GM18951 (cell line): Measurements from ENCODE around the gene TBC1D14.
"Not testable (repeated sequence)": the region's sequence is repeated elsewhere in the genome, so short reads cannot be mapped to it uniquely, and the experiment has no call there.

Source experiments
- POLR2A ChIP-seq: IDR thresholded peaks from 4 replicates; pipeline ENCODE4 v1.6.1; 2011; ENCODE audit warnings: mild to moderate bottlenecking; ENCODE audit not compliant: insufficient read length, insufficient read depth; ENCODE audit errors: extremely low read depth
- in situ Hi-C: fragments of 300-500 bp; cut with MboI; formaldehyde crosslinking; loops from one replicate; pipeline ENCODE4 v1.12.0; 2022; ENCODE audit warnings: low sequenced_read_pairs, mixed read lengths, inconsistent platforms; ENCODE audit not compliant: unreplicated experiment

Gene TBC1D14

DNA sequence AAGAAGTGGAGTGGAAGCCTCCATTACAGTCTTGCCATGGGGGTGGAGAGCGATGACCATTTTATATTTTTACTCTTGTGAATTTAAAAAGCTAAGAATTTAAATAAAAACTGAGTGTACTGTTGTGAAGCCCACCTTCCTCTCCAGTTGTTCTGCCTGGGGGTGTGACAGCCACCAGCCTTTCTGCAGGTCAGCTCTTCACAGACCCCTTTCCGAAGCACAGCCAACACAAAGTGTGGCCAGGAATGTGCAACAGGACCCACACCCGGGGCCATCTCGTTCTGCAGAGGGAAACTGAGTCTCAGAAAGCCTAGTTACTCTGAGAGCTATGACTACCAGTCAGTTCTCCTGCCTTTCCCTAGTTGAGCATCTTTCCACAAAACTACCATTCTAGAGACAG, 156.9 kb downstream of the TBC1D14 start:
- TF ChIP-seq POLR2A, result no peak
- in situ Hi-C loops, result loop anchor here (10.0 kb wide), 1 partner anchor 342 kb away; no protein-coding TSS in a partner anchor

DNA sequence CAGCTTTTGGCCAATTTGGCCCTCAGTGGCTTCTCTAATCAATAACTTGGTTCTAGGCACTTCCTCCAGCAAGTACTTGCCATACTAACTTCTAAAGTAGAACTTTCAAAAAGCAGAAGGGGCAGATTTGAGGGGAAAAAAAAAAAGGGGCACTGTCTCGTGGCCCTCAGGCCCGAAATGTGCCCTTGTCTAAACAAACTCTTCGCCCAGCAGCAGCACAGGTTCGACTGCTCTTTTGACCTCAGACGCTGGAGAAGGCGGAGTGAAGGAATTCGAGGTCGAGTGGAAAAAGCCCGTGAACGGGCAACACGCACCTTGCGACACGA, 157.5 kb downstream of the TBC1D14 start:
- TF ChIP-seq POLR2A, result no peak
- in situ Hi-C loops, result loop anchor here (10.0 kb wide), 1 partner anchor 342 kb away; no protein-coding TSS in a partner anchor

DNA sequence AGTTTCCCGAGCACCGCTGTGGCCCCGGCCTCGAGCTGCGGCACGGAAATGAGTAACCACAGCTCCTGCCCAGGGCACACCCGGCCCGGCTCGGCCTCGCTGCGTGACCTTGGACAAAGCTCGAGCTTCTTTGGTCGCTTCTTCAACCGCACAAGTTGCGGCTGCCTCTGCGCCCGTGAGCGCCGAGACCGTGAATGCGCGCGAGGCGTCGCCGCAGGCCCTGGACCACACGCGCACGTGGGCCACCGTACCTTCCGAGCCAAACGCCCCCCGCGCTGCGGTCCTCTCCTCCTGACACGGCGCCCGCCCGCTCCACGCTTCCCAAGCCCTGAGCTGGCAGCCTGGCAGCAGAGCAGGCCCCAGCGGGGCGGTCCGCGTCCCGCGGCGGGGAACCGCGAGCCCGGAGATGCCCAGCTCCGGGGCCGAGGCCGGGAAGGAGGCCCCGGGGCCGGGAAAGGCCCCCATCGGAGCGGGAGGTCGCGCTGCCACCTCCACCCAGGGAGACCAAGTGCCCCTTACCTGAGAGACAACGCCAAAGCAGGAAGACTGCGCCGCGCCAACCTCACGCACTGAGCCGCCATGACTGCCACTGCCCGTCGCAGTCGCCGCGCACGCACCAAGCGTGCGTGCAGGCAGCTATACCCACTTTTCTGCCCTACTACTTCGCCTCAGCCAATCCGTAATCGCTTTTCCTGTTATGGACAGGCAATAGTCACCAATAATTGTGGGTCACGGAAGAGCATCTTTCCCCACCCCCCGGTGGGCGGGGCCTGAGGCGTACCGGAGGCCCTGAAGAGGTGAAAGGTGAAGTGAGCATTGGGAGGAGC, 158.0 kb downstream of the TBC1D14 start, which contains the start of gene GRPEL1:
GRPEL1 (minus strand) TSS at position 613 of the 827 bp plus-strand sequence; CDS start at position 581, 32 bp downstream.
- peak; percentile 93 for TF ChIP-seq POLR2A
- in situ Hi-C loops, result loop anchor here (10.0 kb wide), 1 partner anchor 343 kb away; no protein-coding TSS in a partner anchor

DNA sequence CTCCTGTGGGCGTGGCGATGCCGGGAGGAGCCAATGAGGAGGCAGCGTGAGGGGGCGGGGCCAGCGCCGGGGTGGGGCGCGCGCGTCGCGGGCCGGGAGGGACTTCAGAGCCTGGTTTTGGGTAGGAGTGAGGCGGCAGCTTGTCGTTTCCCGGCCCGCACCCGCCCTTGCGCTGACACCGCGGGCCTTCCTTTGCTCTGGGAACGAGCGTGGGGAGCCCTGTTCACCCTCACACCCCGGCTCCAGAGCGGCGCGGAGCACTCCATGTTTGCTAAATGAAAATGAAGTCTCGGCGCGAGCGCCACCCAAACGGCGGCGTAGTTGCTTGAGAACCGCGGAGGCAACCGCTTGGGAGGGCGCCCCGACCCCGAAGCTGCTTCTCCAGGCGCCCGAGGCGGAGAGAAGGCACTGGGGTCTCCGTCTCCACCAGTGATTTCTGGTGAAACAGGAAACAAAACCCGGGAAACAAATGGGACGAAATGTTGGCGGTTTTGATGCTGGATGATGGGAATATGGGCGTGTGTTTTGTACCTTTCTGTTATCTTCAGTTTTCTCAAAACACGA, 158.7 kb downstream of the TBC1D14 start:
- in situ Hi-C loops, result loop anchor here (10.0 kb wide), 1 partner anchor 344 kb away; no protein-coding TSS in a partner anchor
- TF ChIP-seq POLR2A, result peak; percentile 86

DNA sequence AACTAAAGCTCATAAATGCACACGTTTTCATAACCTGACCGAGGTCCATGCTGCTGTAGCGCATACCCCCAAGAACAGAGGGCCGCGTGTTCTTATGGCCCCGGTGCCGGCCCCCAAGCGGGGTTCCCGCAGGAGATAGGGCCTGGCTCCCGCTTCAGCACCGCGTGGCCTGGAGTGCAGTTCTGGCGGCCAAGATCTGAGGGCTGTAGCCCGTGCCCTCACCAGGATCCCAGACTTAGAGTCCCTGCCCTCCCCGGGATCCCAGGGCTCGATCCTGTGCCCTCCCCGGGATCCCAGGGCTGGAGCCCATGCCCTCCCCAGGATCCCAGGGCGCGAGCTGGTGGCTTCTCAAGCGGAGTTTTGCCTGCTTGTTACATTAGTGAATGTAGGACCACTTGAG, 159.3 kb downstream of the TBC1D14 start:
- in situ Hi-C loops, result loop anchor here (10.0 kb wide), 1 partner anchor 344 kb away; no protein-coding TSS in a partner anchor
- no peak for TF ChIP-seq POLR2A

DNA sequence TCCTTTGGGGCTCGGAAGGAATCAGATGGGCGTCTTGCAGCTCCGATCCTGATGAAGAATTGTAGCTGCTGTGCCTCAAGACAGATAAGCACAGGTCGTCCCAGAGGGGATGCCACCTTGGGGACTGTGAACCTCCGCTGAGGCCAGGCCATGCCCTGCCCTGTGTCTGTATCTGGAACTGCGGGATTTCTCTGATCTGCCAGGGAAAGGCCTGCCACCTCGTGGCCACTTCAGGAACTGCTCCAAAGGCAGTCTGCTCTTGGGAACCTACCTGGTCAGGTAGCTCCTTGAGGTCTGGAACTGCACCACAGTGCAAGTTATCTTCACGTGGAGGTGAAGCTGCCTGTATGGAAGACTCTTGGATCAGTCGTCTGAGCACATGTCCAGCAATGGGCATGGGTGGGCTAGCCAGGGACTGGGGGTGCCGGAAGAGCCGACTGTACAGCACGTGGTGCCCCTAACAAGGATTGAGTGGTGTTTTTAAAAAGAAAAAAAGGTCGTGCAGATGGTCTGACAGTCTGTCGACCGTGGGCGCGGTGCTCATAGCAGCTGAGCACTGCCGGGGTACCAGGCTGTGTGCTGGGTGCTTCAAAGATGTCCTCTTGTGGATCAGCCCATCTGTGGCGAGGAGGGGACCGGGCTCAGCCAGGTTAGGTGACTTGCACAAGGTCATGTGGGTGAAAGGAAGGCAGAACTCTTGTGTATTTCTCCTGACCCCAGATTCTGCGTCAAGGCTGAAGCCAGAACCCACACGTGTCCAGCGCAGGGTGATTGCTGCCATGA, 161.3 kb downstream of the TBC1D14 start:
- no peak for TF ChIP-seq POLR2A
- in situ Hi-C loops, result no loop called here

DNA sequence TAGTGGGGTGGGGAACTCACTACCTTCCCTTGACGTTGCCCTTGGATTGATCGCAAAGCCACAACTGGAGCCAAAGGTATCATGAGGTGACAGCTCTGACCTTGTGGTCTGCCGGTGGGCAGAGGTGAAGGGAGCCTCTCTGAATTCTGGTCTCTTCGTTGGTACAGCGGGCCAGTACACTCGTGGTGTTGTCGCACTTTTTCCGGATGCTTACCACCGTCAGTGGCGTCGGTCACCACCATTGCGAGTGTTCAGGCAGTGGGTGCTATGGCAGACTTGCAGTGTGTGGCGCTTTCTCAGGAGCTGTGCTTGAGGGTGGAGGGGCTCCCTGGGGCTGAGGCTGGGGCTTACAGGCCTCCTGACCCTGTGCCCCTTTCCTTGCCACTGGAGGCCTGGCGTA, 163.4 kb downstream of the TBC1D14 start:
- in situ Hi-C loops, result no loop called here
- no peak for TF ChIP-seq POLR2A

DNA sequence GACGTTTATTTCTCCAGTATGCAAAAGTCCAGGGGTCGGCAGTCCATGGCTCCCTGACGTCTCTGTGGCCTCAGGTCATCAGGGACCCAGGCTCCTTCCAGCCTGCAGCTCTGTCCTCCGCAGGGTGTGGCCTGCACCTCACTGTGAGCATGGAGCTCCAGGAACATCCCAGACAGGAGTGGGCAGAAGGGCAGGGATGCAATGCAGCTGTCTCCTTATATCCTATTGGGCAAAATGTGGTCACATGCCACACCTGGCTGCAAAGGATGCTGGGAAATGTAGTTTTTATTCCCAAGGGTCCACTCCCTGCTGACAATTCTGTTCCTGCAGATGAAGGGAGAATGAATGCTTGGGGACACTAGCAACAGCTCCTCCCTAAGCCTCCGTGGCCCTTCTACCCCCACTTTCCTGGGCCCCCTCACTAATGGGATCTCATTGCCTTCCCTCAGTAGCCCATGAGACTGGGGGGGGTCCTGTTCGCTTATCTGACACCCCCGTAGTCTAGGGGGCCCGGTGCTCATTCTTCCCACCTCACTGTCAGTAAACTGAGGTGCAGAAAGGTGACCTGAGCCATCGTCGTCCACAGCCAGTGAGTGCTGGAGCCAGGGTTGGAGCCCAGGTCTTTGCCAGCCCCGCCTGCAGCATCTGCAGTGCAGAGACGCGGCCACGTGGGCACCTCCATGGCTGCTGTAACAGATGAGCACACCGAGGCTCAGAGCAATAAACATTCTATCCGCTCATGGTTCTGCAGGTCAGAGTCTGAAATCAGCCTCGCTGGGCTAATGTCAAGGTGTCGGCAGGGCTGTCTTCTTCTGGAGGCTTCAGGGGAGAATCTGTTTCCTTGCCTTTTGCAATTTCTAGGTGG, 164.1 kb downstream of the TBC1D14 start:
- in situ Hi-C loops, result no loop called here
- TF ChIP-seq POLR2A, result no peak

DNA sequence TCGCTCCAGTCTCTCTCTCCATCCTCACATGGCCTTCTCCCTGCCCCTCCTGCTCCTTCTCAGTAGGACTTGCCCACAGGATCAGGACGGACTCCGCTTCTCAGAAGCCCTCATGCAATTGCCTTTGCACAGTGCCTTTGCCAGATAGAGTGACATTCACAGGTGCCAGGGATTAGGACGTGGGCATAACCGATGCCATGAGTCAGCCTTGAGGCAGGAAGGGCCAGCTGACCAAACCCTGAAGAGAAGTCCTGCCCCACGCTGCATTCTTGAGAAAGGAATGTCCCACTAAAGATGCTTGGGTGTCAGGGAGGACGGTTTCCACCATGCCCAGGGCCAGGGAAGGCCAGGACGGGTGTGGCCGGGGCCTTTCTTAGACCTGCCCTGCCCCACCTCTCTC, 164.8 kb downstream of the TBC1D14 start:
- no peak for TF ChIP-seq POLR2A
- in situ Hi-C loops, result no loop called here

DNA sequence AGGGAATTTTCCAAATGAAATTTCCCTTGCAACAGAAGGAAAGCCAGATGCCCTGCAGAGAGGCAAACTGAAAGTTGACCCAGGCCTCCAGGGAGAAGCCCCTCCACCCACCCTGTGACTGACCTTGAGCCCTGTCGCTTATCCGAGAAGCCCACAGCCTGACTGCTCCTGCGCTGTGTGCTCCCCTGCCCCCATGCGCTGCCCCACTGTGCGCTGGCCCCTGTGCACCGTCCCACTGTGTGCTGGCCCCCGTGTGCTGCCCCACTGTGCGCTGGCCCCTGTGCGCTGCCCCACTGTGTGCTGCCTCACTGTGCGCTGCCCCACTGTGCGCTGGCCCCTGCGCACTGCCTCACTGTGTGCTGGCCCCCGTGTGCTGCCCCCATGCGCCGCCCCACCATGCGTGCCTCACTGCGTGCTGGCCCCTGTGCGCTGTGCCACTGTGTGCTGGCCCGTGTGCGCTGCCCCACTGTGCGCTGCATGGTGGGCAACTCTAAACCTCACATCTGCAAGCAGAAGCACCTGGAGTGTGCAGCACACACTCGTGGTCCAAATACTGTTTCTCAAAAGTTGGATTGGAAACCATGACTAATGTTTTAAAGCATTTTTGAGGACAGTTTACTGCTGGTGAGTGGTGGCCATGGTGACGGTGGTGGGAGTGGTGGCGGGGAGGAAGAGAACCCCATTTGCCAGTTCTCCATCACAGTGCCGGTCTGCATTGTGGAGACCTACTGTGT, 166.5 kb downstream of the TBC1D14 start:
- TF ChIP-seq POLR2A, result no peak
- in situ Hi-C loops, result no loop called here

DNA sequence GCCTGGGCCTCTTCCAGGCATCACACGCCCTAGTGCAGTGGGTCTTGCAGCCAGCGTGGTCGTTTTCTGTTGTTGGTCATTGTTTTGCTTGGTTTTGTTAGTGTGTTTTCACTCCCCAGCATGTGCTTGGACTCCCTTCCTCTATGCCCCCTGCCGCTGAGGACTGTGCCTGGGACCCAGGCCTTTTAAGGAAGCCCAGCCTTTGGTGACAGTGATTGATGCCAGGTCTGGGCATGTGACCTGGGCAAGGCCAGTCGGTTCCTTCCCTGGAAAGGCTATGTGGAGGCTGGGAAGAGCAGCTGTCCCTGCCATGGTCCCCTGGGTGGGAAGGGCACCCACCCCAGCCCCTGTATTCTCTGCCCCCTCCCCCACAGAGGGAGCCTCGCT, 167.1 kb downstream of the TBC1D14 start:
- in situ Hi-C loops, result no loop called here
- TF ChIP-seq POLR2A, result no peak

DNA sequence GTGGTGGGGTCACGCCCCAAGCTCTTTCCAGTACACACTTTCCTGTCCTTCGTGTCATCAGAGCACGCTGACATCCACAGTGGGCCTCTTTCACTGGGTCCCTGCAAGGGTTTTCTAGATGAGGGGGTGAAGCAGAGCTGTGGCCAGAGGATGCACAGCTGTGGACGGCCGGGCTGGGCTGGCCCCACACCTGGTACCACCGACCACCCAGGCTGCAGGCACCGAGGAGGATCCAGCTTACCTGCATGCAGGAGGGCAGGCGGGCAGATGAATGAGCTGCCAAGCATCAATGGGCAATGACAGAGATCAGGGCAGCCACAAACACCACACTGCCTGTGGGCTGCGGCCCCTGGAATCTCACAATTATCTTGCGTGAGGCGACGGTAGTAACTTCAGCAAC, 167.7 kb downstream of the TBC1D14 start:
- in situ Hi-C loops, result no loop called here
- no peak for TF ChIP-seq POLR2A

DNA sequence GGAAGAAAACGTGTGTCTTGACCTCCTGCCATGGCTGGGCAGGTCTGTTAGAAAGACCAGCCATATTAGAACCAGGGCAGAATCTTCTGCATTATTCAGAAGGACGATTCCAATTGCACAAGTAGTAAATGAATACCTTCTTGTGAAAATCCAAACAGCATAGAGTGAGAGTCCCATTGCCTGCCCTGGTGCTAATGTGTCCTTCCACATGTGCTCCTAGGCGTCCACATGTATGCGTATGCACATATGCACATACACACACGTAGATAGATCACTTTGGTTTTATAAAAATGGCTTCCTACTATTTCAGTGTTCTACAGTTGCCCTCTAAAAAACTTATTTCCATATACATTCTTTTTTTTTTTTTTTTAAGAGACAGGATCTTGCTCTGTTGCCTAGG, 168.4 kb downstream of the TBC1D14 start:
- in situ Hi-C loops, result no loop called here
- no peak for TF ChIP-seq POLR2A

DNA sequence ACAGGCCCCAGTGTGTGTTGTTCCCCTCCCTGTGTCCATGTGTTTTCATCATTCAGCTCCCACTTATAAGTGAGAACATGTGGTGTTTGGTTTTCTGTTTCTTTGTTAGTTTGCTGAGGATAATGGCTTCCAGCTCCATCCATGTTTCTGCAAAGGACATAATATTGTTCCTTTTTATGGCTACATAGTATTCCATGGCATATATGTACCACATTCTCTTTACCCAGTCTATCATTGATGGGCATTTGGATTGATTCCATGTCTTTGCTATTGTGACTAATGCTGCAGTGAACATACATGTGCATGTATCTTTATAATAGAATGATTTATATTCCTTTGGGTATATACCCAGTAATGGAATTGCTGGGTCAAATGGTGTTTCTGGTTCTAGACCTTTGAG, 169.9 kb downstream of the TBC1D14 start:
- in situ Hi-C loops, result not testable (repeated sequence)

DNA sequence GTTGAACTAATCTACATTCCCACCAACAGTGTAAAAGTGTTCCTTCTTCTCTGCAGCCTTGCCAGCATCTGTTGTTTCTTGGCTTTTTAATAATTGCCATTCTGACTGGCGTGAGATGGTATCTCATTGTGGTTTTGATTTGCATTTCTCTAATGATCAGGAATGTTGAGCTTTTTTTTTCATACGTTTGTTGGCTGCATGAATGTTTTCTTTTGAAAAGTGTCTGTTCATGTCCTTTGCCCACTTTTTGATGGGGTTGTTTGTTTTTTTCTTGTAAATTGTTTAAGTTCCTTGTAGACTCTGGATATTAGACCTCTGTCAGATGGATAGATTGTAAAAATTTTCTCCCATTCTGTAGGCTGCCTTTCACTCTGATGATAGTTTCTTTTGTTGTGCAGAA, 170.3 kb downstream of the TBC1D14 start:
- in situ Hi-C loops, result not testable (repeated sequence)
